HG03571 (cell line): ENCODE measurements around the gene ANO10.
"Not testable (repeated sequence)": the region's sequence is repeated elsewhere in the genome, so short reads cannot be mapped to it uniquely, and the experiment has no call there.

Experiments
- ATAC-seq: cut with Tn5 transposase; IDR thresholded peaks from one replicate; pipeline ENCODE4 v1.9.1; 2021; ENCODE audit not compliant: unreplicated experiment

ANO10 gene

DNA sequence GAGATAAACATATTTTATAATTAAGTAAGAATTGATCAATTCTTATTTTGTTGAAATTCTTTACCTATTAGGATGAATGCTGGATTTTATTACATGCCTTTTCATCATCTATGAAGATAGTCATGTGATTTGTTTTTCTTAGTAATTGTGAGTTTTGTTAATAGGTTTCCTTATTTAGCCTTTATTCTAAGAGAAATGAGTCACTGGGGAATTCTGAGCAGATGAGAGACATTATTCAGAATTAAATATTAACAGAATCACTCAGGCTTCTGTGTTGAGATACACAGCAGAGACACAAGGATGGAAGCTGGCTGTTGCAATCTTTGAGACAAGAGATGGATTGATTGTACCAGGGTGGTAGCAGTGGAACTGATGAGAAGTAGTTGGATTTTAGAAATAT, 7.4 kb upstream of the ANO10 start:
- no peak for ATAC-seq

GRCh38 chr3:43627360-43627759, 5.5 kb upstream of the ANO10 start:
- no peak for ATAC-seq

DNA sequence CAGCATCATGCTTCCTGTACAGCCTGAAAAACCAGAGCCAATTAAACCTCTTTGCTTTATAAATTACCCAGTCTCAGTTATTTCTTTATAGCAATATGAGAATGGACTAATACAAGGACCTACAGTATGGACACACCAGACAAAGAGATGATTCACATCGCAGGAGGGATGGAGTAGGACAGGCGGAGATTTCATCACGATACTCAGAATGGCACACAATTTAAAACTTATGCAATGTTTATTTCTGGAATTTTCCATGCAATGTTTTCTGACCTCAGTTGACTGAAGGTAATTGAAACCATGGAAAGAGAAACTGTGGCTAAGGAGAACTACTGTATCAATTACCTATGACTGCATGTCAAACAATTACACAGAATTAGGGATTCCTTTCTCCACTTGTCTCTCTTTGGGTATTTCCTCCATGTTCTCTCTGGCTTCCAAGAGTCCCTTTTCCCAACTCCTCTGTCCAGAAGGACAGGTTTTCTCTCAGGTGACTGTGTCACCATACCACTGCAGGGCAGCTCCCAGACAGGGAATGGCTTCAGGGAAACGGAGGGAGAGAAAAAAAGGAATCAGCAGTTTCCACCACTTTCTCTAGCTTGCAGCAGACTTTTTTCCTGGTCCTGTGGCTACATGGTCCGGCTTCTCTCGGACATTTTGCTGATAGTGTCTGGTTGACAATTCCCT, 3.0 kb upstream of the ANO10 start:
- ATAC-seq = no peak

GRCh38 chr3:43620831-43621655, 768 bp downstream of the ANO10 start:
- ATAC-seq = peak; percentile 1

- no peak for ATAC-seq
Observed at GRCh38 chr3:43619588-43619987, 2.2 kb downstream of the ANO10 start.

- ATAC-seq = no peak
Observed at GRCh38 chr3:43618142-43618541, 3.7 kb downstream of the ANO10 start.

DNA sequence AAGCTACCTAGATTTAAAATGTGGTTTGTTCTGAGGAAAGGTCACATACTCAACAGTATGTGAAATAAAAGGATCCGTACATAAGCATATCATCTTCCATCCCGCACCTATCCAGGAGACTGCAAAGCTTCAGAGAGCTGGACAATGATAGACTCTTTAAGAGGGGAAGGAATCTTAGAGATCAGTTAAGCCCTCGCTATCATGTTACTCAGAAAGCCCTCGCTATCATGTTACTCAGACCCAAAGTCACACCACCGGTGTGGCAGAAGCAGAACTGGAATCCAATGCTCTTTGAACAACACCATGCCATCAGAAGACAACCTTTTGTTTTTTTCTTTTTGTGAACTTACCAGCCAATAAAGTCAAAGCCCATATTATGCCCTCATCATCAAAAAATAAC, 5.8 kb downstream of the ANO10 start:
- no peak for ATAC-seq

- ATAC-seq = no peak
Observed at GRCh38 chr3:43615133-43615532, 6.7 kb downstream of the ANO10 start.

DNA sequence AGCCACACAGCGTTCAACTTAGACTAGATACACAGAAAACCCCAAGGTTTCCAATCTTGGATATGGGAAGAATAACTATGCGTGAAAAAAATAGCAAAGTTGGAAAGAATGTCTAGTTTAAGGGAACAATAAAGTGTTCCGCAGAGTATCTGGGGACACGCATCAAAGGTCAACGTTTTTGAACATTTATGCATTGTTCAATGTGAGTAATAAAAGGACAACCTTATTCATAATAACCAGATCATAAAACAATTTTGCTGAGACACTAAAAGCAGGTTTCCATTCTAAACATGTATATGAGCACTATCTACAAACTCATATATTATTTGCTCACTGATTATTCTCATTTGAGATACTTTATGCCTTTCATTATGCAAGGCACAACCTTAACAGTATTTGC, 7.8 kb downstream of the ANO10 start:
- ATAC-seq = no peak

DNA sequence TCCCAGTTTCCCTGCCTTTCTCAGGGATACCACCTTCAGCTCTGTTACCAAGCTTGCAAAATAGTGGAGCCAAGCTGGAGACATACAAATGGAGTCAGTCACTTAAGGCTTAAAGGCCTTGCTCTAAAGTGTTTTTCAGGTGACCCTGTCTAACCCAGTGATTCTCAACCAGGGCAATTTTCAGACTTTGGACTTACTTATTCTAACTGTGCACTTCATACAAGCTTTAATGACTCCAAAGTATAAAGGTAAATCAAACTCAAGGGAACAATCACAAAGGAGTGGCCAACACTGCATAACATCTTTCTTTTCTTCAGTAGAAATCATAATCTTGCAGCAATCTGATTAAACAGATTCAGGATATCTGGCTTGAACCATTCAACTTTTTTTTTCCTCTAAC, 9.4 kb downstream of the ANO10 start:
- no peak for ATAC-seq

- no peak for ATAC-seq
Observed at GRCh38 chr3:43609406-43609805, 12.4 kb downstream of the ANO10 start.

- no peak for ATAC-seq
Observed at GRCh38 chr3:43608751-43609150, 13.1 kb downstream of the ANO10 start.

DNA sequence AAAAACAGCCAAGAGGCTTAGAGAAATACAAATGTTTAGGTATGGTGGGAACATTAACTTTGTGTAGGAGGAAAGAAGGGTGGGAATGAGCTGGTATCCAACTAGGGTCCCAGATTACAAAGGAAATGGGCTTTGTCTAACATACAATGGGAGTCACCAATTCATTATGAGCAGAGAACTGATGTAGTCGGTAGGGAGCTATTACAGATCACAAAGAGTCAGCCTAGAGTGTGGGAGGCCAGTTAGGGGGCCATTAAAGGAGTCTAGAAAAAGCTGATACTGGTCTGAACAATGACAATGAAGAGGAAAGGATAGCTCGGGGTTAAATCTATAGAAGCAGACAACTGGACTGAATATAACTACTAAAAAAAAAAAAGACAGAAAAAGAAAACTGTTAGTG, 15.5 kb downstream of the ANO10 start:
- no peak for ATAC-seq

DNA sequence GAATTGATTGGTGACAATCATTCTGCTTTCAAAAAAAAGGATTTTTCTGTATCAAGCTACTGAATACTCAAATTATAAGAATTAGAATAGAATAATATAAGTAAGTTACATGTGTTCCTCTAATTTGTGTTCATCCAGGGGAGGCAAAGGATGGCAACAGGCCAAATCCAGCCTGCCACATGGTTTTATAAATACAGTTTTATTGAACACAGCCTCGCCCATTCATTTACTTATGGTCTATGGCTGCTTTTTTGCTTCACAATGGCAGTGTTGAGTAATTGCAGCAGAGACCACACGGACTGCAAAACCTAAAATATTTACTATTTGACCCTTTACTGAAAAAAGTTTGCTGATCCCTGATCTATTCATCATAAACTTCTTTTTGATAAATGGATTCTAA, 21.9 kb downstream of the ANO10 start:
- not testable (repeated sequence) for ATAC-seq

DNA sequence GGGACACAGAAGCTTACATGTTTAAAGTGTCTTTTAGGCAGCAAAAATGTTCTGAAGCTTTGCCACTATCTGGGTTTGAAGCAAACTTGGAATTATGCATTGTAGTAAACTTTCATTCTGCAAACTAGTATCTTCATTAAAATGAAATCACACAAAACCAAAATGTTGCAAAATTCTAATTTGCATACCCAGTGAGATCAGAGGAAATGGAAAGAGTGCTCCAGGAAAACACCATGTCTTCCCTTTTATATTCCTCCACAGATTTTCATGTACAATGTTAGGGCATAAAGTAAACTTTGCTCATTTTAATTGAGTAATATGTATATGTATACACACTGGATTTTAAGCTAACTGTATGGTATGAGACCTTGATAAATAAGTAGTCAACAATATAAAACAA, 23.9 kb downstream of the ANO10 start:
- no peak for ATAC-seq

DNA sequence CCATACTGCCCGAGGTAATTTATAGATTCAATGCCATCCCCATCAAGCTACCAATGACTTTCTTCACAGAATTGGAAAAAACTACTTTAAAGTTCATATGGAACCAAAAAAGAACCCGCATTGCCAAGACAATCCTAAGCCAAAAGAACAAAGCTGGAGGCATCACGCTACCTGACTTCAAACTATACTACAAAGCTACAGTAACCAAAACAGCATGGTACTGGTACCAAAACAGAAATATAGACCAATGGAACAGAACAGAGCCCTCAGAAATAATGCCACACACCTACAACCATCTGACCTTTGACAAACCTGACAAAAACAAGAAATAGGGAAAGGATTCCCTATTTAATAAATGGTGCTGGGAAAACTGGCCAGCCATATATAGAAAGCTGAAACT, 25.6 kb downstream of the ANO10 start:
- ATAC-seq = not testable (repeated sequence)

DNA sequence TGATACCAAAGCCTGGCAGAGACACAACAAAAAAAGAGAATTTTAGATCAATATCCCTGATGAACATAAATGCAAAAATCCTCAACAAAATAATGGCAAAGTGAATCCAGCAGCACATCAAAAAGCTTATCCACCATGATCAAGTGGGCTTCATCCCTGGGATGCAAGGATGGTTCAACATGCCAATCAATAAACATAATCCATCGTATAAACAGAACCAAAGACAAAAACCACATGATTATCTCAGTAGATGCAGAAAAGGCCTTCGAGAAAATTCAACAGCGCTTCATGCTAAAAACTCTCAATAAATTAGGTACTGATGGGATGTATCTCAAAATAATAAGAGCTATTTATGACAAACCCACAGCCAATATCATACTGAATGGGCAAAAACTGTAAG, 26.5 kb downstream of the ANO10 start:
- ATAC-seq = not testable (repeated sequence)

GRCh38 chr3:43593588-43593987, 28.2 kb downstream of the ANO10 start:
- not testable (repeated sequence) for ATAC-seq

DNA sequence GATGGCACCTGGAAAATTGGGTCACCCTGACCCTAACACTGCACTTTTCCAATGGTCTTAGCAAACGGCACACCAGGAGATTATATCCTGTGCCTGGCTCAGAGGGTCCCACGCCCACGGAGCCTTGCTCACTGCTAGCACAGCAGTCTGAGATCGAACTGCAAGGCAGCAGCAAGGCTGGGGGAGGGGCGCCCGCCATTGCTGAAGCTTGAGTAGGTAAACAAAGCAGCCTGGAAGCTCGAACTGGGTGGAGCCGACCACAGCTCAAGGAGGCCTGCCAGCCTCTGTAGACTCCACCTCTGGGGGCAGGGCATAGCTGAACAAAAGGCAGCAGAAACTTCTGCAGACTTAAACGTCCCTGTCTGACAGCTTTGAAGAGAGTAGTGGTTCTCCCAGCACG, 29.9 kb downstream of the ANO10 start:
- ATAC-seq = not testable (repeated sequence)

GRCh38 chr3:43587303-43587702, 34.5 kb downstream of the ANO10 start:
- ATAC-seq = no peak

DNA sequence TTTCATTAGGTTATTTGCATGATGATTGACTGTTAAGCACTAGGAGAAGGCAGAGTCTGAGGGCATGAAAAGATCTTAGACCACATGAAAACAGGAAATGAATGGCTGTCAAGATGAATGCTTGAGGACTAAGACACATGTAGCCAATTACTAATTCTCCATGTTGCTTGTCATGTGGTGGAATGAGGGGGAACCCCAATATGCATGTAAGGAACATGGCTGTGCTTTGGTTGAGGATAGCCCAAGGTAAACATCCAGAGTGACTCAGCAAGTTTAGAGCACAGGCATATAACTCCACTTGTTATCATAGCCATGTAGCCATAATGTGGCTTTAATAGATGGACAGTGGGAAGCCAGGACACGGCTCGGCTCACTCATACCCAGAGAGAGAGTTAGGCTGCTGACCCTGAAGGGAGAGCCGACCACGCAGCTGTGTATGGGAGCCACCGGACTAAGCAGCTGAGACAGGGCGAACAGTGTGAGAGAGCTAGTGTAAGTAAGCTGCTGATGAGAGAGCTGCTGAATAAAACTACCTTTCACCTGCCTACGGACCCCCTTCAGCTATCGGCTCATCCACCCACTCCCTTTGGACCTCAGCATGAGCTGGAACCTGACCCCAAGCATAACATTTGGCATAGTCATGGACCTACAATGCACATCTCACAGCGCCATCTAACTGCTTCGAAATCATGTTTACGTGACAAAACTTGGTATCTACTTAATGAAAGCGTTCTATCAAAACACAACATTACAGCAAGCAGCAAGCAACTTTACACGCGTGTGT, 37.6 kb downstream of the ANO10 start:
- ATAC-seq = no peak

DNA sequence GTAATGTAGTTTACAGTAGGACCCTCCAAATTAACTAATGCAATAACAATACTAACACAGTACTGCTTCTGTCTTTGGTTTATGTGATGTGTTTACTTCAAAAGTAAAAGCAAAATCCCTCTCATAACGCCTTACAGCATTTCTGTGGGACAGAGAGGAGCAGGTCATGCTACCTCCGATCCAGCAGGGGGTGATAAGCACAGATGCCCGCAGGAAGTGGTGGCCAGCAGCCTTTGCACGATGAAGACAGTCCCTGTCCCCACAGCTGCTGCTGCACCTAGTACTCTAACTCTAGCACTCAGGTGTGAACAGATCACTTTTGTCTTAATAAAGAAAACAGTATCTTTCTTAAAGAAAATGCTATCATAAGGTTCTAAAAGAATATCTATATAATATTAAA, 38.3 kb downstream of the ANO10 start:
- ATAC-seq = no peak
